IPS DF 4.7 (cell line): ENCODE measurements around the gene GCNT2.
A peak's percentile ranks its signal among the peaks of the same experiment; 100 is the strongest.
"Not testable (repeated sequence)": the region's sequence is repeated elsewhere in the genome, so short reads cannot be mapped to it uniquely, and the experiment has no call there.

Source experiments
- DNase-seq: peaks from one replicate; pipeline ENCODE4 v3.0.0-alpha.2; 2013; ENCODE audit warnings: low spot score; ENCODE audit errors: extremely low read depth

Gene GCNT2

GRCh38 chr6:10514049-10514780, 6.9 kb upstream of the GCNT2 start:
- no peak for DNase-seq

GRCh38 chr6:10516953-10517352, 4.2 kb upstream of the GCNT2 start:
- DNase-seq: no peak

- DNase-seq: no peak
Observed at GRCh38 chr6:10518557-10519407, 2.4 kb upstream of the GCNT2 start.

- not testable (repeated sequence) for DNase-seq
Observed at GRCh38 chr6:10519408-10519697, 1.8 kb upstream of the GCNT2 start.

- DNase-seq: no peak
Observed at GRCh38 chr6:10520468-10520867, 683 bp upstream of the GCNT2 start.

- peak; percentile 68 for DNase-seq
Observed at GRCh38 chr6:10522929-10523573, 1.9 kb downstream of the GCNT2 start.

- no peak for DNase-seq
Observed at GRCh38 chr6:10526156-10526555, 5.0 kb downstream of the GCNT2 start.

GRCh38 chr6:10528158-10528981, 7.2 kb downstream of the GCNT2 start:
- no peak for DNase-seq

- no peak for DNase-seq
Observed at GRCh38 chr6:10529231-10529801, 8.2 kb downstream of the GCNT2 start.

GRCh38 chr6:10529828-10530374, 8.8 kb downstream of the GCNT2 start:
- not testable (repeated sequence) for DNase-seq

GRCh38 chr6:10531503-10531902, 10.4 kb downstream of the GCNT2 start:
- no peak for DNase-seq

GRCh38 chr6:10531942-10532341, 10.8 kb downstream of the GCNT2 start:
- no peak for DNase-seq

GRCh38 chr6:10532392-10532791, 11.2 kb downstream of the GCNT2 start:
- no peak for DNase-seq

GRCh38 chr6:10534419-10534762, 13.2 kb downstream of the GCNT2 start:
- DNase-seq: no peak

GRCh38 chr6:10535193-10535592, 14.0 kb downstream of the GCNT2 start:
- DNase-seq: no peak

GRCh38 chr6:10537726-10538125, 16.6 kb downstream of the GCNT2 start:
- no peak for DNase-seq

GRCh38 chr6:10540073-10540746, 19.1 kb downstream of the GCNT2 start:
- DNase-seq: no peak

GRCh38 chr6:10541591-10541990, 20.4 kb downstream of the GCNT2 start:
- no peak for DNase-seq

- DNase-seq: no peak
Observed at GRCh38 chr6:10542213-10542612, 21.1 kb downstream of the GCNT2 start.

- no peak for DNase-seq
Observed at GRCh38 chr6:10543488-10543887, 22.3 kb downstream of the GCNT2 start.
